Measurements from ENCODE around the gene KDM2A. TPM values are rescaled to one million over a fixed set of nuclear protein-coding genes. Genes with fewer than 3 reads are reported as not detected.
A peak's percentile ranks its signal among the peaks of the same experiment; 100 is the strongest.

Gene KDM2A
- polyA plus RNA-seq, 1 experiment = 52.2 TPM

- H3K4me3 ChIP-seq (ENCODE audit: low read depth, low read length) = no peak overlapping the region
- TF ChIP-seq CTCF (IDR thresholded peaks at IDR 0.05; ENCODE audit: low read depth, low read length) = peak; percentile 86
- ChIA-PET POLR2A (interaction anchor here (0.6 to 3.2 kb wide), 3 partner anchors 15 to 54 kb away, joined by 3 to 18 read pairs (median 3); no protein-coding TSS in a partner anchor), CTCF (interaction anchor here (0.5 to 4.9 kb wide), 25 partner anchors 8 to 157 kb away, joined by 3 to 71 read pairs (median 6); partner anchors contain the start of genes ANKRD13D, POLD4 and SSH3)
- no peaks in the 10 kb centered on the region; the same call in 1 of the 2 replicates for H3K9me3 ChIP-seq (ENCODE audit: control insufficient read depth, insufficient read depth, low read length)
- DNase-seq (ENCODE audit: low read depth, low spot score) = no peak
- H3K27ac ChIP-seq (ENCODE audit: low read depth, low read length) = peak overlapping the region; percentile 52
- no peaks in the 10 kb centered on the region for H3K27me3 ChIP-seq (ENCODE audit: control insufficient read depth, insufficient read depth, low read length)
Measured at GRCh38 chr11:67262731-67263675, 143.9 kb downstream of the KDM2A start.

- ChIA-PET CTCF (interaction anchor here (4.9 kb wide), 1 partner anchor 55 kb away, joined by 71 read pairs; no protein-coding TSS in a partner anchor), POLR2A (interaction anchor here (1.0 kb wide), 1 partner anchor 25 kb away, joined by 4 read pairs; the partner anchor contains the start of gene ANKRD13D)
- no peak for DNase-seq (ENCODE audit: low read depth, low spot score)
- no peaks in the 10 kb centered on the region; the same call in 1 of the 2 replicates for H3K9me3 ChIP-seq (ENCODE audit: control insufficient read depth, insufficient read depth, low read length)
- TF ChIP-seq CTCF (IDR thresholded peaks at IDR 0.05; ENCODE audit: low read depth, low read length) = no peak
- H3K27me3 ChIP-seq (ENCODE audit: control insufficient read depth, insufficient read depth, low read length) = no peaks in the 10 kb centered on the region
- no peak overlapping the region for H3K27ac ChIP-seq (ENCODE audit: low read depth, low read length)
- no peak overlapping the region for H3K4me3 ChIP-seq (ENCODE audit: low read depth, low read length)
Measured at GRCh38 chr11:67264260-67264659, 145.2 kb downstream of the KDM2A start.

- no peak for DNase-seq (ENCODE audit: low read depth, low spot score)
- POLR2A ChIA-PET = interaction anchor here (0.6 to 1.0 kb wide), 2 partner anchors 24 to 38 kb away, joined by 4 read pairs; partner anchors contain the start of genes ANKRD13D and SSH3
- CTCF ChIA-PET = interaction anchor here (0.6 to 4.9 kb wide), 2 partner anchors 43 to 54 kb away, joined by 4 to 71 read pairs; no protein-coding TSS in a partner anchor
- TF ChIP-seq CTCF (IDR thresholded peaks at IDR 0.05; ENCODE audit: low read depth, low read length) = no peak
- no peak overlapping the region for H3K4me3 ChIP-seq (ENCODE audit: low read depth, low read length)
- no peaks in the 10 kb centered on the region for H3K27me3 ChIP-seq (ENCODE audit: control insufficient read depth, insufficient read depth, low read length)
- H3K9me3 ChIP-seq (ENCODE audit: control insufficient read depth, insufficient read depth, low read length) = no peaks in the 10 kb centered on the region; the same call in 1 of the 2 replicates
- H3K27ac ChIP-seq (ENCODE audit: low read depth, low read length) = no peak overlapping the region
Measured at GRCh38 chr11:67264877-67265632, 146.0 kb downstream of the KDM2A start.

- POLR2A ChIA-PET = interaction anchor here (1.0 kb wide), 1 partner anchor 52 kb away, joined by 3 read pairs; no protein-coding TSS in a partner anchor
- DNase-seq (ENCODE audit: low read depth, low spot score) = no peak
Measured at GRCh38 chr11:67265633-67266448, 146.8 kb downstream of the KDM2A start.

More at GRCh38 chr11:67265633-67266448, 146.8 kb downstream of the KDM2A start:
- no peaks in the 10 kb centered on the region for H3K27me3 ChIP-seq (ENCODE audit: control insufficient read depth, insufficient read depth, low read length)
- TF ChIP-seq CTCF (IDR thresholded peaks at IDR 0.05; ENCODE audit: low read depth, low read length) = peak; percentile 62
- CTCF ChIA-PET = interaction anchor here (1.4 to 4.9 kb wide), 3 partner anchors 51 to 116 kb away, joined by 10 to 71 read pairs (median 12); no protein-coding TSS in a partner anchor
- H3K27ac ChIP-seq (ENCODE audit: low read depth, low read length) = no peak overlapping the region
- no peaks in the 10 kb centered on the region; the same call in 1 of the 2 replicates for H3K9me3 ChIP-seq (ENCODE audit: control insufficient read depth, insufficient read depth, low read length)
- peak overlapping the region; percentile 54 for H3K4me3 ChIP-seq (ENCODE audit: low read depth, low read length)
